Osteocyte (in vitro differentiated cells): ENCODE data around the gene SAA4. TPM values are rescaled to one million over a fixed set of nuclear protein-coding genes. Genes with fewer than 3 reads are reported as not detected.
"Not testable (repeated sequence)": the region's sequence is repeated elsewhere in the genome, so short reads cannot be mapped to it uniquely, and the experiment has no call there.

Source experiments
- DNase-seq: peaks from one replicate; pipeline ENCODE4 v3.0.0; 2021; ENCODE audit warnings: mixed read lengths; ENCODE audit not compliant: unreplicated experiment; ENCODE audit errors: extremely low spot score
- H3K27ac Mint-ChIP-seq: one replicate; pipeline ENCODE4 v1.8.0; 2021; ENCODE audit warnings: mild to moderate bottlenecking, mixed read lengths; ENCODE audit not compliant: unreplicated experiment
- H3K27me3 Mint-ChIP-seq: one replicate; pipeline ENCODE4 v1.8.0; 2021; ENCODE audit warnings: mixed read lengths; ENCODE audit not compliant: unreplicated experiment
- H3K36me3 Mint-ChIP-seq: one replicate; pipeline ENCODE4 v1.8.0; 2021; ENCODE audit warnings: mixed read lengths; ENCODE audit not compliant: unreplicated experiment
- H3K4me1 Mint-ChIP-seq: one replicate; pipeline ENCODE4 v1.8.0; 2021; ENCODE audit warnings: mixed read lengths; ENCODE audit not compliant: unreplicated experiment
- H3K4me3 Mint-ChIP-seq: one replicate; pipeline ENCODE4 v1.8.0; 2021; ENCODE audit warnings: mild to moderate bottlenecking, moderate library complexity, mixed read lengths; ENCODE audit not compliant: unreplicated experiment
- H3K9me3 Mint-ChIP-seq: one replicate; pipeline ENCODE4 v1.8.0; 2021; ENCODE audit warnings: mixed read lengths; ENCODE audit not compliant: unreplicated experiment
- CTCF ChIP-seq: fragments of 200-600 bp; sonication (generic); IDR thresholded peaks from 2 replicates; pipeline ENCODE4 v1.5.0; 2021; ENCODE audit warnings: antibody characterized with exemption, mild to moderate bottlenecking, moderate library complexity
- total RNA-seq: library from RNA; stranded (reverse); gene quantifications from 2 replicates; pipeline ENCODE4 v1.2.1, GENCODE V29; 2021

SAA4 gene
- total RNA-seq, 1 donor from 2014 or later: not detected

- no peaks in the 10 kb centered on the region for H3K4me1 Mint-ChIP-seq
- no peak for TF ChIP-seq CTCF
- no peak overlapping the region for H3K4me3 Mint-ChIP-seq
- DNase-seq: no peak
- no peaks in the 10 kb centered on the region for H3K36me3 Mint-ChIP-seq
- no peak overlapping the region for H3K27ac Mint-ChIP-seq
- no peaks in the 10 kb centered on the region for H3K27me3 Mint-ChIP-seq
- H3K9me3 Mint-ChIP-seq: no peaks in the 10 kb centered on the region
Measured at GRCh38 chr11:18264035-18264434, 27.4 kb upstream of the SAA4 start.

- H3K4me1 Mint-ChIP-seq, H3K4me3 Mint-ChIP-seq, H3K36me3 Mint-ChIP-seq, H3K9me3 Mint-ChIP-seq, DNase-seq, H3K27me3 Mint-ChIP-seq, H3K27ac Mint-ChIP-seq: not testable (repeated sequence)
Measured at GRCh38 chr11:18262681-18263350, 26.2 kb upstream of the SAA4 start.

DNA sequence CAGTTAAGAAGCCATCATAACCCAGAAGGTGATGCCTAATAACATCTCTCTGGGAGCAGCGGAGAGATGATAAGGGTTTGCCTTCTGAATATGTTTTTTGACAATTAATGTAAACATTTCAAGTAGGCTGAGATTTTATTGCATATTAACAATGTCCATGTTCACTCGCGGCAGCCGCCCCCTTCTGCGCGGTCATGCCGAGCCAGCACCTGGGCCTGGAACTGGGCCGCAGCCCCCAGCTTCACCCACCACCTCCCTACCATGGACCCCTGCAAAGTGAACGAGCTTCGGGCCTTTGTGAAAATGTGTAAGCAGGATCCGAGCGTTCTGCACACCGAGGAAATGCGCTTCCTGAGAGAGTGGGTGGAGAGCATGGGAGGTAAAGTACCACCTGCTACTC lies 25.1 kb upstream of the SAA4 start:
- DNase-seq: no peak
- H3K27me3 Mint-ChIP-seq: no peaks in the 10 kb centered on the region
- no peak overlapping the region for H3K4me3 Mint-ChIP-seq
- H3K9me3 Mint-ChIP-seq: no peaks in the 10 kb centered on the region
- no peaks in the 10 kb centered on the region for H3K36me3 Mint-ChIP-seq
- no peak for TF ChIP-seq CTCF
- no peak overlapping the region for H3K27ac Mint-ChIP-seq
- H3K4me1 Mint-ChIP-seq: no peaks in the 10 kb centered on the region

DNA sequence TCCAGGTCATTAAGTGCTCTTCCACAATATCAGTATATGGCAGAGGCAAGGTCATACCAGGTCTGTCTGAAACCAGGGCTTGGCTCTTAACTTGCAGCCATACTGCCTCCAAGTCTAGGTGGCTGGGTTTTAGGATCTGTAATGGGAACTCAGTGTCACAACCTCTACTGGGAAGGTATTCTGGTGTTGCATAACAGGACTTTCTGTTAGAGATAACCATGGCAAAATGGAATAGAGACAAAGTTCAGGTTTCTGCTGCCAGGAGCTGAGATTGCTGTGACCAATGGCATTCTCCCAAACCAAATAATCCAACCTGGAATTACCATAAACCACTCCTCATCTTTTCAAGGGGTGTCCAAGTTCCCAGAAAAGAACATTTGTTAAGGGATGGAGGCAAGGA lies 22.7 kb upstream of the SAA4 start:
- no peak for DNase-seq
- Mint-ChIP-seq H3K27ac (no peak overlapping the region), H3K36me3 (no peaks in the 10 kb centered on the region), H3K9me3 (no peaks in the 10 kb centered on the region), H3K4me3 (no peak overlapping the region), H3K27me3 (no peaks in the 10 kb centered on the region), H3K4me1 (no peaks in the 10 kb centered on the region)
- no peak for TF ChIP-seq CTCF

- no peaks in the 10 kb centered on the region for H3K27me3 Mint-ChIP-seq
- no peak overlapping the region for H3K27ac Mint-ChIP-seq
- peak; percentile 32 for DNase-seq
- no peak for TF ChIP-seq CTCF
- no peaks in the 10 kb centered on the region for H3K36me3 Mint-ChIP-seq
- no peak overlapping the region for H3K4me3 Mint-ChIP-seq
- H3K9me3 Mint-ChIP-seq: no peaks in the 10 kb centered on the region
- H3K4me1 Mint-ChIP-seq: no peaks in the 10 kb centered on the region
Measured at GRCh38 chr11:18254781-18255361, 18.3 kb upstream of the SAA4 start.
